Stimulated activated effector memory CD8-positive, alpha-beta T cell treated with anti-CD3 and anti-CD28 coated beads, Interleukin-12 subunit alpha, Interleukin-12 subunit beta, amount 100 ng/mL, for 72 hours (primary cell): ENCODE measurements around the gene PLD1.
A peak's percentile ranks its signal among the peaks of the same experiment; 100 is the strongest.

Experiments used
- ATAC-seq: fragments of 150-1000 bp; cut with Tn5 transposase; 2 replicates; pipeline ENCODE4 v1.10.0; 2021
- DNase-seq, 2 donors: peaks; one replicate each; pipeline ENCODE4 v3.0.0; 2021 to 2022; ENCODE audit warnings: low spot score in 2 of 2
- H3K27ac Mint-ChIP-seq: one replicate; pipeline ENCODE4 v1.8.0; 2022; ENCODE audit warnings: mild to moderate bottlenecking, mixed read lengths
- H3K36me3 Mint-ChIP-seq: one replicate; pipeline ENCODE4 v1.8.0; 2022; ENCODE audit warnings: mild to moderate bottlenecking, mixed read lengths
- H3K4me1 Mint-ChIP-seq: one replicate; pipeline ENCODE4 v1.8.0; 2022; ENCODE audit warnings: mixed read lengths
- H3K4me3 Mint-ChIP-seq: one replicate; pipeline ENCODE4 v1.8.0; 2022; ENCODE audit warnings: mild to moderate bottlenecking, mixed read lengths
- H3K9me3 Mint-ChIP-seq: one replicate; pipeline ENCODE4 v1.8.0; 2022; ENCODE audit warnings: mixed read lengths

Gene PLD1

GRCh38 chr3:171799501-171799900 is 10.8 kb downstream of the PLD1 start:
- Mint-ChIP-seq H3K4me1 (peaks cover 17% of the 10 kb centered on the region), H3K9me3 (no peaks in the 10 kb centered on the region), H3K36me3 (no peaks in the 10 kb centered on the region), H3K27ac (no peak overlapping the region), H3K4me3 (no peak overlapping the region)
- ATAC-seq (no peak), DNase-seq (no peak)

- no peak overlapping the region for H3K27ac Mint-ChIP-seq
- H3K9me3 Mint-ChIP-seq, result no peaks in the 10 kb centered on the region
- no peak for DNase-seq
- no peak for ATAC-seq
- H3K4me1 Mint-ChIP-seq, result peaks cover 14% of the 10 kb centered on the region
- H3K4me3 Mint-ChIP-seq, result no peak overlapping the region
- no peaks in the 10 kb centered on the region for H3K36me3 Mint-ChIP-seq
These were observed 12.4 kb downstream of the PLD1 start for GRCh38 chr3:171797873-171798272.

- Mint-ChIP-seq H3K4me3 (no peak overlapping the region), H3K9me3 (no peaks in the 10 kb centered on the region), H3K36me3 (no peaks in the 10 kb centered on the region), H3K27ac (no peak overlapping the region), H3K4me1 (peaks cover 9% of the 10 kb centered on the region)
- DNase-seq, result no peak
- no peak for ATAC-seq
These were observed 13.0 kb downstream of the PLD1 start for GRCh38 chr3:171797265-171797679.

- no peak for ATAC-seq
- H3K4me3 Mint-ChIP-seq, result no peak overlapping the region
- H3K4me1 Mint-ChIP-seq, result peaks cover 9% of the 10 kb centered on the region
- H3K27ac Mint-ChIP-seq, result no peak overlapping the region
- H3K9me3 Mint-ChIP-seq, result no peaks in the 10 kb centered on the region
- H3K36me3 Mint-ChIP-seq, result no peaks in the 10 kb centered on the region
- peak in 1 of 2 donors; percentile 10 for DNase-seq
These were observed 13.5 kb downstream of the PLD1 start for GRCh38 chr3:171796625-171797264.

- ATAC-seq (no peak), DNase-seq (peak in 1 of 2 donors; percentile 34)
- Mint-ChIP-seq H3K9me3 (no peaks in the 10 kb centered on the region), H3K27ac (no peak overlapping the region), H3K4me3 (no peak overlapping the region), H3K4me1 (peaks cover 7% of the 10 kb centered on the region), H3K36me3 (no peaks in the 10 kb centered on the region)
These were observed 17.8 kb downstream of the PLD1 start for GRCh38 chr3:171792531-171792930.

GRCh38 chr3:171791692-171792076 is 18.6 kb downstream of the PLD1 start:
- no peaks in the 10 kb centered on the region for H3K36me3 Mint-ChIP-seq
- ATAC-seq (no peak), DNase-seq (no peak)
- no peak overlapping the region for H3K4me3 Mint-ChIP-seq
- H3K9me3 Mint-ChIP-seq, result no peaks in the 10 kb centered on the region
- no peak overlapping the region for H3K27ac Mint-ChIP-seq
- peaks cover 7% of the 10 kb centered on the region for H3K4me1 Mint-ChIP-seq

GRCh38 chr3:171790898-171791691 is 19.2 kb downstream of the PLD1 start:
- DNase-seq (peak in 1 of 2 donors; percentile 23), ATAC-seq (no peak)
- Mint-ChIP-seq H3K4me1 (peaks cover 7% of the 10 kb centered on the region), H3K4me3 (no peak overlapping the region), H3K36me3 (no peaks in the 10 kb centered on the region), H3K9me3 (no peaks in the 10 kb centered on the region), H3K27ac (no peak overlapping the region)

GRCh38 chr3:171790574-171790897 is 19.7 kb downstream of the PLD1 start:
- no peak overlapping the region for H3K27ac Mint-ChIP-seq
- no peak overlapping the region for H3K4me3 Mint-ChIP-seq
- DNase-seq (no peak), ATAC-seq (no peak)
- H3K9me3 Mint-ChIP-seq, result no peaks in the 10 kb centered on the region
- peaks cover 7% of the 10 kb centered on the region for H3K4me1 Mint-ChIP-seq
- H3K36me3 Mint-ChIP-seq, result no peaks in the 10 kb centered on the region

GRCh38 chr3:171789759-171790505 is 20.4 kb downstream of the PLD1 start:
- peaks cover 7% of the 10 kb centered on the region for H3K4me1 Mint-ChIP-seq
- H3K27ac Mint-ChIP-seq, result no peak overlapping the region
- no peak overlapping the region for H3K4me3 Mint-ChIP-seq
- no peak for ATAC-seq
- H3K36me3 Mint-ChIP-seq, result no peaks in the 10 kb centered on the region
- peak in 1 of 2 donors; percentile 26 for DNase-seq
- no peaks in the 10 kb centered on the region for H3K9me3 Mint-ChIP-seq

GRCh38 chr3:171788546-171789351 is 21.5 kb downstream of the PLD1 start:
- Mint-ChIP-seq H3K4me3 (no peak overlapping the region), H3K4me1 (peaks cover 7% of the 10 kb centered on the region), H3K9me3 (no peaks in the 10 kb centered on the region), H3K36me3 (no peaks in the 10 kb centered on the region), H3K27ac (no peak overlapping the region)
- ATAC-seq, result no peak
- peak in 1 of 2 donors; percentile 15 for DNase-seq

GRCh38 chr3:171786997-171787396 is 23.3 kb downstream of the PLD1 start:
- Mint-ChIP-seq H3K4me1 (peaks cover 3% of the 10 kb centered on the region), H3K9me3 (no peaks in the 10 kb centered on the region), H3K4me3 (no peak overlapping the region), H3K36me3 (no peaks in the 10 kb centered on the region), H3K27ac (no peak overlapping the region)
- no peak for ATAC-seq
- peak in 1 of 2 donors; percentile 40 for DNase-seq

- H3K36me3 Mint-ChIP-seq, result no peaks in the 10 kb centered on the region
- no peak overlapping the region for H3K4me3 Mint-ChIP-seq
- DNase-seq (no peak), ATAC-seq (no peak)
- H3K27ac Mint-ChIP-seq, result no peak overlapping the region
- H3K9me3 Mint-ChIP-seq, result no peaks in the 10 kb centered on the region
- no peaks in the 10 kb centered on the region for H3K4me1 Mint-ChIP-seq
These were observed 25.3 kb downstream of the PLD1 start for GRCh38 chr3:171784937-171785336.

GRCh38 chr3:171784387-171784786 is 25.9 kb downstream of the PLD1 start:
- Mint-ChIP-seq H3K27ac (no peak overlapping the region), H3K36me3 (no peaks in the 10 kb centered on the region), H3K4me3 (no peak overlapping the region), H3K9me3 (no peaks in the 10 kb centered on the region), H3K4me1 (no peaks in the 10 kb centered on the region)
- ATAC-seq (no peak), DNase-seq (peak in 1 of 2 donors; percentile 12)

GRCh38 chr3:171783626-171784025 is 26.7 kb downstream of the PLD1 start:
- H3K4me3 Mint-ChIP-seq, result no peak overlapping the region
- no peak for ATAC-seq

GRCh38 chr3:171783086-171783485 is 27.2 kb downstream of the PLD1 start:
- DNase-seq (no peak), ATAC-seq (no peak)

More at GRCh38 chr3:171783626-171784025, 26.7 kb downstream of the PLD1 start:
- Mint-ChIP-seq H3K9me3 (no peaks in the 10 kb centered on the region), H3K27ac (no peak overlapping the region), H3K4me1 (no peaks in the 10 kb centered on the region), H3K36me3 (no peaks in the 10 kb centered on the region)
- no peak for DNase-seq

More at GRCh38 chr3:171783086-171783485, 27.2 kb downstream of the PLD1 start:
- H3K4me3 Mint-ChIP-seq, result no peak overlapping the region
- no peaks in the 10 kb centered on the region for H3K9me3 Mint-ChIP-seq
- H3K36me3 Mint-ChIP-seq, result no peaks in the 10 kb centered on the region
- no peak overlapping the region for H3K27ac Mint-ChIP-seq
- H3K4me1 Mint-ChIP-seq, result no peaks in the 10 kb centered on the region
